Smooth muscle cell (in vitro differentiated cells): ENCODE data around the gene IL18R1. TPM values are rescaled to one million over a fixed set of nuclear protein-coding genes. Genes with fewer than 3 reads are reported as not detected.

Experiments used
- DNase-seq: peaks from one replicate; lab custom pipeline; 2025; ENCODE audit not compliant: unreplicated experiment; lab: John Stamatoyannopoulos, UW
- H2AFZ ChIP-seq: fragments of 200-600 bp; sonication (generic); 2 replicates; pipeline ENCODE4 v1.6.0; 2016; ENCODE audit warnings: antibody characterized with exemption, low read depth, mild to moderate bottlenecking
- H3F3A ChIP-seq: fragments of 200-600 bp; sonication (generic); 2 replicates; pipeline ENCODE4 v1.6.0; 2017; ENCODE audit warnings: antibody characterized with exemption, low read depth
- H3K27ac ChIP-seq: fragments of 200-600 bp; sonication (generic); 2 replicates; pipeline ENCODE4 v1.5.1; 2016; ENCODE audit warnings: low read depth, mild to moderate bottlenecking
- H3K27me3 ChIP-seq: fragments of 200-600 bp; sonication (generic); 2 replicates; pipeline ENCODE4 v1.6.1; 2016; ENCODE audit warnings: low read depth, mild to moderate bottlenecking
- H3K36me3 ChIP-seq: fragments of 200-600 bp; sonication (generic); 2 replicates; pipeline ENCODE4 v1.5.1; 2016; ENCODE audit warnings: low read depth
- H3K4me1 ChIP-seq: fragments of 200-600 bp; sonication (generic); 2 replicates; pipeline ENCODE4 v1.5.1; 2016; ENCODE audit warnings: low read depth
- H3K4me2 ChIP-seq: fragments of 200-600 bp; sonication (generic); 2 replicates; pipeline ENCODE4 v1.6.0; 2016; ENCODE audit warnings: mild to moderate bottlenecking
- H3K4me3 ChIP-seq: fragments of 200-600 bp; sonication (generic); 2 replicates; pipeline ENCODE4 v1.5.1; 2016; ENCODE audit warnings: mild to moderate bottlenecking
- H3K79me2 ChIP-seq: fragments of 200-600 bp; sonication (generic); 2 replicates; pipeline ENCODE4 v1.6.0; 2016; ENCODE audit warnings: low read depth, mild to moderate bottlenecking
- H3K9ac ChIP-seq: fragments of 200-600 bp; sonication (generic); 2 replicates; pipeline ENCODE4 v1.6.0; 2016; ENCODE audit warnings: low read depth
- H3K9me3 ChIP-seq: fragments of 200-600 bp; sonication (generic); replicated peaks from 2 replicates; pipeline ENCODE4 v1.5.1; 2016; ENCODE audit warnings: low read depth
- H4K20me1 ChIP-seq: fragments of 200-600 bp; sonication (generic); 2 replicates; pipeline ENCODE4 v1.6.0; 2016; ENCODE audit warnings: low read depth
- CTCF ChIP-seq: fragments of 200-600 bp; sonication (generic); IDR thresholded peaks from 2 replicates; pipeline ENCODE4 v1.5.1; 2017; ENCODE audit warnings: borderline replicate concordance, mild to moderate bottlenecking, antibody characterized with exemption; ENCODE audit not compliant: insufficient read depth, poor library complexity, severe bottlenecking
- WGBS: methylation state at CpG from one replicate; pipeline ENCODE4 v1.1.7; 2016; ENCODE audit warnings: low lambda C conversion rate; 5-methylcytosine and 5-hydroxymethylcytosine counted together
- polyA plus RNA-seq: library from polyadenylated mRNA; unstranded; fragments of >200 nt; fragmentation: Nextera tagmentation; extraction: Ambion mirVana; gene quantifications from 2 replicates; pipeline ENCODE4 v1.2.1, GENCODE V29; 2016
- total RNA-seq: library from RNA; depleted of rRNA; stranded (reverse); fragments of >200 nt; gene quantifications from 2 replicates; pipeline ENCODE4 v1.2.3, GENCODE V29; 2014

Gene IL18R1
- total and polyA plus RNA-seq, 2 experiments from 2014 or later, result 2.2 to 2.5 TPM

GRCh38 chr2:102435741-102436140 is 80.1 kb downstream of the IL18R1 start:
- Histone ChIP-seq H3K36me3 (no peaks in the 10 kb centered on the region), H2AFZ (no peak overlapping the region), H3K4me1 (no peaks in the 10 kb centered on the region), H3K79me2 (no peaks in the 10 kb centered on the region), H3K27ac (peak overlapping the region; percentile 80), H3F3A (no peaks in the 10 kb centered on the region), H3K9ac (no peak overlapping the region), H3K4me2 (peak overlapping the region; percentile 42), H3K27me3 (no peaks in the 10 kb centered on the region), H3K9me3 (no peaks in the 10 kb centered on the region), H3K4me3 (no peak overlapping the region), H4K20me1 (no peaks in the 10 kb centered on the region)
- DNase-seq, result no peak
- 87% methylated on average over 2 of the region's 2 CpGs for WGBS
- TF ChIP-seq CTCF, result no peak

GRCh38 chr2:102436323-102436722 is 80.7 kb downstream of the IL18R1 start:
- no peak for DNase-seq
- H3K4me2 ChIP-seq, result peak overlapping the region; percentile 44
- H3K9me3 ChIP-seq, result no peaks in the 10 kb centered on the region
- H3K4me1 ChIP-seq, result no peaks in the 10 kb centered on the region
- no peaks in the 10 kb centered on the region for H3K79me2 ChIP-seq
- no peak overlapping the region for H3K4me3 ChIP-seq
- no peaks in the 10 kb centered on the region for H3K36me3 ChIP-seq
- no peak for TF ChIP-seq CTCF
- H2AFZ ChIP-seq, result no peak overlapping the region
- no peaks in the 10 kb centered on the region for H3K27me3 ChIP-seq
- WGBS, result 20% methylated on average over 3 of the region's 3 CpGs
- no peaks in the 10 kb centered on the region for H3F3A ChIP-seq
- peak overlapping the region; percentile 80 for H3K27ac ChIP-seq
- H3K9ac ChIP-seq, result no peak overlapping the region
- H4K20me1 ChIP-seq, result no peaks in the 10 kb centered on the region

GRCh38 chr2:102437122-102437521 is 81.5 kb downstream of the IL18R1 start:
- Histone ChIP-seq H2AFZ (peak overlapping the region; percentile 4), H3K36me3 (no peaks in the 10 kb centered on the region), H3K79me2 (no peaks in the 10 kb centered on the region), H3K4me1 (no peaks in the 10 kb centered on the region), H3K4me3 (no peak overlapping the region), H3K9ac (peak overlapping the region; percentile 35), H4K20me1 (no peaks in the 10 kb centered on the region), H3K27ac (peak overlapping the region; percentile 80), H3F3A (no peaks in the 10 kb centered on the region), H3K27me3 (no peaks in the 10 kb centered on the region), H3K4me2 (peak overlapping the region; percentile 44), H3K9me3 (no peaks in the 10 kb centered on the region)
- TF ChIP-seq CTCF, result no peak
- WGBS, result 39% methylated on average over 4 of the region's 4 CpGs
- no peak for DNase-seq

- no peak for DNase-seq
- Histone ChIP-seq H4K20me1 (no peaks in the 10 kb centered on the region), H3K4me1 (no peaks in the 10 kb centered on the region), H3K9me3 (no peaks in the 10 kb centered on the region), H2AFZ (no peak overlapping the region), H3K4me2 (no peak overlapping the region), H3K4me3 (no peak overlapping the region), H3K9ac (no peak overlapping the region), H3F3A (peaks cover 3% of the 10 kb centered on the region), H3K36me3 (no peaks in the 10 kb centered on the region), H3K79me2 (no peaks in the 10 kb centered on the region), H3K27me3 (no peaks in the 10 kb centered on the region), H3K27ac (no peak overlapping the region)
- TF ChIP-seq CTCF, result no peak
- 94% methylated on average over 3 of the region's 3 CpGs for WGBS
Measured at GRCh38 chr2:102438111-102438510, 82.5 kb downstream of the IL18R1 start.
